H1 (cell line): Measurements from ENCODE around the gene NCAM1. TPM values are rescaled to one million over a fixed set of nuclear protein-coding genes. Genes with fewer than 3 reads are reported as not detected.

Experiments used
- CHD1 ChIP-seq: IDR thresholded peaks from 2 replicates; pipeline ENCODE4 v1.6.1; 2012; ENCODE audit warnings: low read depth, low read length, improper control_type of control experiment
- KDM4A ChIP-seq: IDR thresholded peaks from one replicate; pipeline ENCODE4 v1.7.1; 2012; ENCODE audit warnings: low read depth, mild to moderate bottlenecking, moderate library complexity, low read length, inconsistent platforms; ENCODE audit not compliant: severe bottlenecking
- NANOG ChIP-seq: IDR thresholded peaks from 2 replicates; pipeline ENCODE4 v1.6.1; 2011; ENCODE audit warnings: low read length, low read depth, mild to moderate bottlenecking, inconsistent platforms; ENCODE audit not compliant: insufficient read depth, poor library complexity, severe bottlenecking
- RNF2 ChIP-seq: fragments of 200-900, 300-1000 bp; sonication (generic); IDR thresholded peaks from 2 replicates; pipeline ENCODE4 v1.7.1; 2016; ENCODE audit warnings: borderline replicate concordance, low read depth, mild to moderate bottlenecking, antibody characterized with exemption, low read length; ENCODE audit not compliant: poor library complexity, severe bottlenecking; ENCODE audit errors: missing control alignments
- SP1 ChIP-seq: IDR thresholded peaks from 2 replicates; pipeline ENCODE4 v1.6.1; 2011; ENCODE audit warnings: low read depth, low read length
- TCF12 ChIP-seq: IDR thresholded peaks from 2 replicates; pipeline ENCODE4 v1.6.1; 2011; ENCODE audit warnings: low read depth, mild to moderate bottlenecking, low read length
- polyA plus RNA-seq, 7 experiments: library from polyadenylated mRNA; depleted of rRNA in 3 of 7; stranded (reverse) in 5 of 7; unstranded in 2 of 7; fragments of >200 nt in 5 of 7; fragments of 200-250 nt in 2 of 7; gene quantifications; 1 replicate in 5 of 7; 2 replicates in 1 of 7; 4 replicates in 1 of 7; pipeline versions ENCODE4 v1.2.1 to v1.2.3, GENCODE V29; 2011 to 2013; ENCODE audit warnings: missing spikeins in 2 of 7, mixed read lengths in 2 of 7
- total RNA-seq: library from RNA; stranded (reverse); fragmentation: NEBNext Ultra II Directional; extraction: Animal tissue kit (Norgen Biotek cat#: 25700); gene quantifications from 2 replicates; pipeline ENCODE4 v1.2.1, GENCODE V29; 2021

The NCAM1 gene
- total and polyA plus RNA-seq, 2 of the 8 experiments (the other 6 are each of a cell fraction or from before 2014, with no cell fraction given) = 3.1 to 4.3 TPM

DNA sequence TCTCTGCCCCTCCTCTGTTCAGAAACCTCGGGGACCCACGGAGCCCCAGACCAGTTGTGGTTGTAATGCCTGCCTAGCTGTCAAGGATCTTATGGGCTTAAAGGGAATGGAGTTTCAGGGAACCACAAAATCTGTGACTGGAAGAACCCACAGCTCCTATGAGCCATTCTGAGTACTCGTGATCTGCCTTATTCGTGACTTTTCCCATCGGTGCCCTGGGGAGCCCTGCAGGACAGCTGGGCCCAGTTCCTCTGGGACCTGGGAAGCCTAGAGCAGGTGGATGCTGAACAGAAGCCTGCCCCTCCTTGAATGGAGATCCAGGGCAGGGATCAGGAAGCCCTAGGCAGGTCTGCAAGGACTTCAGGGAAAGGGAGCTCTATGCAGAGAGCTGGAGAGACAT lies 311.1 kb downstream of the NCAM1 start (continued):
- no peak for TF ChIP-seq NANOG
- no peak for TF ChIP-seq TCF12
- no peak for TF ChIP-seq SP1
- no peak for TF ChIP-seq KDM4A
- no peak for TF ChIP-seq CHD1
- no peak for TF ChIP-seq RNF2
